HG02571 (cell line): ENCODE results near the gene PKNOX2.

ENCODE experiments used
- ATAC-seq: cut with Tn5 transposase; IDR thresholded peaks from one replicate; pipeline ENCODE4 v1.9.1; 2021; ENCODE audit warnings: mild to moderate bottlenecking, moderate library complexity; ENCODE audit not compliant: unreplicated experiment

Gene PKNOX2

DNA sequence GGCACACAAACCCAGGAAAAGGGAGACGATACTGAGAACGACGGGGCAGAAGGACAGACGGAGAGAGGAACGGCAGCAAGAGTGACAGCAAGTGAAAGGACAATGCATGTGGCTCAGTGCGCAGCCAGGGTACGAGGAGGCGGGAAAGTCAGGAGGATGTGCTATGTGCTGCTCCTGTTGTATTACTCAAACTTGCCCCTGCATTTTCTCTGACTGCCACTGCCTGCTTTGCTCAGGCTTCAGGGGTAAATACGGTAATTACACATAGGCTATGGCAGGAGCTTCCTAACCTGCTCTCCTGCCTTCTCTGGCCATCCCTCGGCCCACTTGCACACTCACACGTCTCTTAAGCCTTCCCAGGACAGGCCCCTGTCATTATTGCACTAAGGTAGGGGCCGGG is 236.7 kb downstream of the PKNOX2 start:
- no peak for ATAC-seq

DNA sequence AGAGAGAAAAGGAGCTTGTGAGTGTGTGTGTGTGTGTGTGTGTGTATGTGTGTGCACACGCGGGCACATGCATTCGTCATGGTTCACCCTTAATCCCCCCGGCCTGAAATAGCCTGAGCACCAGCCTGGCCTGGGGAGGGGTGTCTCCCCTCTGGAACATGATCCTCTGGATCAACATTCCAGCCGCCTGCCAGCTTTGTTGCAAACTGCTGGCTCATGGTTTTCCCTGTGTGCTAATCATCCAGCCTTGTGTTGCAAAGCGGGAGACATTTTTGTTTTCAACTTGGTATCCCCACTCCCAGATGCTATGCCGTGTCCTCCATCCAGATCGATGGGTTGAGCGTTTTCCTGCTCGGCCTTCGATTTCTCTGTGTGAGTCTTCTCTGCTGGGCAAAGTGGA is 237.2 kb downstream of the PKNOX2 start:
- ATAC-seq: no peak

- ATAC-seq: no peak
Measured at GRCh38 chr11:125402435-125402834, 237.9 kb downstream of the PKNOX2 start.

DNA sequence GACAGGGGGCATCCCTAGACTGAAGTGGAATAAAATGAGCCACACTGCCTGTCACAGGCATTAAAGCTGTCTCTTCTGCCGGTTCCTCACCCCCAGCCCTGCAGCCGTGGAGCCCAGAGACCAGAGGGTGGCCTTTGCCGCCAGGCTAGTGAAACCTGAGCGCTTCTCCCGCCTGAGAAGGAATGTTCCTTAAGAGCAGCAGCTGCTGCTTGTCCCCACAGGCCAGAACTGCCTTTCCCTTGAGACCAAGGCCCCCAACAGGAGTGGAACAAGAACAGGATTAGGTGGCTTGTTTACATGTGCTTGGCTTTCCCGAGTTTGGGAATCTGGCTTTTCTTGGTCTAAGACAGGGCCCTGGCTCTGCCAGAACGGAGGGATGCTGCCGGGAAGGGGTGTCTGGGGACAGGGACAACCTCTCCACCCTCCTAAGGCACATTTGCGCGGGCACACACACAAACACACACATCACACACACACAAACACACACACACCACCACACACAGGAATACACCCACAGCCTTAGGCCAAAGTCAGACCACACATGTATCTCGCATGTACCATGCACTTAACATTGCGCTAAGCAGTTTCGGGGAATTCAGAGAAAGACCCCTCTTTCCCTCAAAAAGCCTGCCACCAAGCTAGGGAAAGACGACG is 239.7 kb downstream of the PKNOX2 start:
- no peak for ATAC-seq

GRCh38 chr11:125404811-125405790 is 240.6 kb downstream of the PKNOX2 start:
- peak; percentile 85 for ATAC-seq

DNA sequence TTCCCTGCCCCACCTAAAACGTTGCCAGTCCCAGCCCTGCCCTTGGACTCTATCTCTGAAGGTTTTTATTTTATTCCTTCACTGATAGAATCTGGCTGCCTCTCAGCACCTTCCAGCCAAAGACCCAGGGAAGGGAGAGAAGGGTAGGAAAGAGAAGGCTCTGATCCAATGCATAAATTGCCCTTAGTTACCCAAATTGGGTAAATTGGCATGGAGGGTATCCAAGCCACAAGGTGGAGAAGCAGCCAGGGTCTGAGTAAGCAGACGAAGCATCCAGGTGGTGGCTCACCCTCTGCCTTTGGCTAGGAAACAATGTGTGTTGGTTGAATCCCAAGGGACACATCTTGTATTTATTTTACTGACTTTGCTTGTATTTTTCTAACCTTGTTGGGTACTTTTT is 242.5 kb downstream of the PKNOX2 start:
- no peak for ATAC-seq

GRCh38 chr11:125408311-125408711 is 243.8 kb downstream of the PKNOX2 start:
- no peak for ATAC-seq

DNA sequence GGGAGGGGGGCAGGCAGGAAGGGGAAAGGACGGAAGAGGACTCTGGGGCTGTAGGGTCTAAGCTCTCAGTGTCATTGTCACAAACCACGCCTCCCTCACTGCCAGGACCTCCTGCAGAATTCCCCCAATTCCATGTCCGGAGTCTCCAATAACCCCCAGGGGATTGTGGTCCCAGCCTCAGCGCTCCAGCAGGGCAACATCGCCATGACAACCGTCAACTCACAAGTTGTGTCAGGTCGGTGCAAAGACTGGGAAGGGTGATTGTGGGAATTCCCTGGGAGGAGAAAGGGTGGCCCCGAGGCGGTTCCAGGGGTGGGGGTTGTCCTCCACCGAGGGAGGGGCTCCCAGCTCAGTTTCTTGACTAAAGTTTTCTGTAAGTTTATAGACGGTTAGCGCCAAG is 245.5 kb downstream of the PKNOX2 start:
- no peak for ATAC-seq

GRCh38 chr11:125412177-125412496 is 247.6 kb downstream of the PKNOX2 start:
- no peak for ATAC-seq

GRCh38 chr11:125412509-125412908 is 248.0 kb downstream of the PKNOX2 start:
- no peak for ATAC-seq

DNA sequence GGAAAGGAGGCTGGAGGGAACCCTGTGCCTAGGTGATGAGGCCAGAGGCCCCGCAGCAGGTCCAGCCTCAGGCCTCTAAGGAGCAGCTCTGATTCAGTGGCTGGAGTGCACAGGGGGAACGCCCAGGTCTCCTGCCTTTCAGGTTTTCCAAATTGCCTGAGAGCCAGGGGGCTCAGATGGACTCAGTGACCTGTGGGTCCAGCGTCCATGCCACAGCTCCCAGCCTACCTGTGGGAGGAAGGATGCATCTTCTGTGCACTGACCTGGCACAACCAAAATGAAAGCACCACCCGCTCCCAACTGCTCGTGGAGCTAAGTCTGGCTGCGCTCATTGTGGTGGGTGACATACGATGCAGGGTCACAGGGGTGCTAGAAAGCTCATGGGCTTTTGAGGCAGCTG is 248.7 kb downstream of the PKNOX2 start:
- ATAC-seq: no peak

GRCh38 chr11:125414121-125414520 is 249.6 kb downstream of the PKNOX2 start:
- ATAC-seq: no peak

- ATAC-seq: no peak
Measured at GRCh38 chr11:125416981-125417935, 252.7 kb downstream of the PKNOX2 start.

DNA sequence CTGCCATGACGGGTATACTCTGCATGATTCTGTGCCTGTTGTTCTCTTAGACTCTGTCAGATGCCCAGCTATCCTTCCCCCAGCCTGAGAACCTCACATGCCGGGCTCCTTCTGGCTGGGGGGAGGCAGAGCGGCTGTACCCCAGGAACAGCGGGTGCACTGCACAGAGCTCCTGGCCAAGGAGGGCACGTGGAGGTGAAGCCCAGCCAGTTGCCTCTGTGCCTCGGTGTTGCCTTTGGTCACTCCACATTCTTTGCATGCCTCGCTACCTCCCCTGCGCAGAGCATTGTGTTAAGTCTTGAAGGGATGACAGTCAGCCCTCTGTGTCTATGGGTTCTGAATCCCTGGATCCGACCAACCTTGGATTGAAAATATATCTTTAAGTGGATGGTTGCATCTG is 253.8 kb downstream of the PKNOX2 start:
- no peak for ATAC-seq

DNA sequence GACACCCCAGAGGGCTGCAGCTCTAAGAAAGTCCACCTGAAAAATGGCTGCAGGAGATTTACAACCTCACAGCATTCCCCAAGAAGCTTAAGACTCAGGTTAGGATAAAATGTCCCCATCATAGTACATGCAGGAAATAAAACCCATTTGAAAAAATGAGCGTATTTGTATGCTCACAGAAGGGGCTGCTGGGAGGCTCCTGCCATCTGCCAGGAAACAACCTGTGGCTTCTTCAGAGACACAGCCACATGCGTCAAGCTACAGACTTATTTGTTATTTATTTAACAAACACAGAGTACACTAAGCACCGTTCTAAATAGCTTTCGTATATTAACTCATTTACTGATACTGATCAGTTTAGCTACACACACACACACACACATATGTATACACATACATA is 258.1 kb downstream of the PKNOX2 start:
- ATAC-seq: no peak

GRCh38 chr11:125423247-125423849 is 258.8 kb downstream of the PKNOX2 start:
- ATAC-seq: no peak

GRCh38 chr11:125425601-125426000 is 261.1 kb downstream of the PKNOX2 start:
- ATAC-seq: no peak

GRCh38 chr11:125426818-125427528 is 262.4 kb downstream of the PKNOX2 start:
- no peak for ATAC-seq

DNA sequence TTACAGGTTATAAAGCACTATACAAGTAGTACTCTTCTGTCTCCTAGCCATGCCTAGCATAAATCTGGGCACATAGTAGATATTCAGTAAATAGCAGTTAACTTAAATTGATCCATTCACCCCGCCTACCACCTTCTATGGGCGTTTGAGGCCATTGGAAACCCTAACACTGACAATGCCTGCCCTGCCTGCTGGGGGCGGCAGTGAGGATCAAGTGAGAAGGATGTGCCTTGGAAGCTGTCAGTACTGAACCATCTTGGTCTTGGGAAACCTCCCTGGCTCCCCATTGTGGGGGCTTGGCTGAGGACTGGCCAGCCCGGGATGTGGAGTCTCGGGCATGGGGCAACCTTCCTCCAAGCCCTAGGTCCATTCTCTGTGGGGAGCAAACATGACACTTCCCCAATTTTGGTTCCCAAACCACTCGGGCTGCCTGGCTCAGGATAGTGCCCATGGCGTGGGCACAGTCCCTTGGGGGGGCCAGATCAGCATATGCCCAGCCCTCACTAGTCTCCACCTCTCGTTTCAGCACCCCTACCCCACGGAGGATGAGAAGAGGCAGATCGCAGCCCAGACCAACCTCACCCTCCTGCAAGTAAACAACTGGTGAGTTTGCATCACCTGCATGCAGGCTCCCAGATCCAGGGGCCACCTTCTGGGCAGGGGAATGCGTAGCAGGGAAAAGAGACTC is 264.1 kb downstream of the PKNOX2 start:
- ATAC-seq: no peak
